CD14-positive monocyte (primary cell): ENCODE data around the gene ITIH3. TPM values are rescaled to one million over a fixed set of nuclear protein-coding genes. Genes with fewer than 3 reads are reported as not detected.

Experiments used
- DNase-seq, 3 donors: peaks; one replicate each; pipeline ENCODE4 v3.0.0-alpha.2; 2011 to 2022
- H2AFZ ChIP-seq: 2 replicates; pipeline ENCODE4 v1.6.0; 2012; ENCODE audit warnings: mild to moderate bottlenecking, low read depth, low read length, inconsistent platforms; ENCODE audit not compliant: insufficient read depth, poor library complexity, severe bottlenecking
- H3K27ac ChIP-seq, 2 donors: 1 replicate in 1 of 2; 2 replicates in 1 of 2; pipeline ENCODE4 v1.5.1; 2012 to 2013; ENCODE audit warnings: low read length in 2 of 2, control low read depth in 1 of 2, inconsistent platforms in 1 of 2, low read depth in 1 of 2, mild to moderate bottlenecking in 1 of 2
- H3K27me3 ChIP-seq, 2 donors: one replicate each; pipeline versions ENCODE4 v1.6.0 to v1.6.1; 2011 to 2013; ENCODE audit warnings: low read length in 2 of 2; ENCODE audit not compliant: control insufficient read depth in 2 of 2, insufficient read depth in 2 of 2
- H3K36me3 ChIP-seq, 2 donors: replicated peaks in 1 of 2; 1 replicate in 1 of 2; 2 replicates in 1 of 2; pipeline versions ENCODE4 v1.5.1 to v1.6.1; 2012 to 2013; ENCODE audit warnings: low read length in 2 of 2, control low read depth in 1 of 2, inconsistent platforms in 1 of 2, mild to moderate bottlenecking in 1 of 2; ENCODE audit not compliant: insufficient read depth in 2 of 2, control insufficient read depth in 1 of 2
- H3K4me1 ChIP-seq, 2 donors: 1 replicate in 1 of 2; 2 replicates in 1 of 2; pipeline versions ENCODE4 v1.5.1 to v1.6.1; 2012 to 2013; ENCODE audit warnings: low read length in 2 of 2, control low read depth in 1 of 2, inconsistent platforms in 1 of 2, mild to moderate bottlenecking in 1 of 2, moderate library complexity in 1 of 2; ENCODE audit not compliant: insufficient read depth in 2 of 2, control insufficient read depth in 1 of 2
- H3K4me2 ChIP-seq: replicated peaks from 2 replicates; pipeline ENCODE3; 2012; ENCODE audit warnings: low read length, moderate library complexity, mild to moderate bottlenecking; ENCODE audit not compliant: poor library complexity, severe bottlenecking; ENCODE audit errors: extremely low read depth
- H3K4me3 ChIP-seq, 3 experiments: fragments of 200-600 bp in 1 of 3; sonication (generic) in 1 of 3; replicated peaks in 1 of 3; 1 replicate in 2 of 3; 2 replicates in 1 of 3; pipeline ENCODE4 v1.5.1; 2011 to 2013; ENCODE audit warnings: low read length in 3 of 3, mild to moderate bottlenecking in 3 of 3, control low read depth in 2 of 3, low read depth in 2 of 3, inconsistent platforms in 1 of 3, moderate library complexity in 1 of 3
- H3K79me2 ChIP-seq: 2 replicates; pipeline ENCODE4 v1.6.0; 2012; ENCODE audit warnings: mild to moderate bottlenecking, control low read depth, inconsistent platforms, low read length, moderate library complexity; ENCODE audit not compliant: insufficient read depth
- H3K9ac ChIP-seq: 2 replicates; pipeline ENCODE4 v1.6.0; 2017; ENCODE audit warnings: low read length, mild to moderate bottlenecking; ENCODE audit not compliant: insufficient read depth, poor library complexity, severe bottlenecking
- H3K9me3 ChIP-seq, 2 donors: replicated peaks in 1 of 2; 1 replicate in 1 of 2; 2 replicates in 1 of 2; pipeline versions ENCODE4 v1.5.1 to v1.6.1; 2012 to 2013; ENCODE audit warnings: low read length in 2 of 2, control low read depth in 1 of 2; ENCODE audit not compliant: control insufficient read depth in 1 of 2, insufficient read depth in 1 of 2
- H4K20me1 ChIP-seq: 2 replicates; pipeline ENCODE4 v1.6.0; 2012; ENCODE audit warnings: mild to moderate bottlenecking, low read length, control low read depth, moderate library complexity; ENCODE audit not compliant: insufficient read depth
- H3K27ac Mint-ChIP-seq, 7 donors: one replicate each; pipeline ENCODE4 v1.8.0; 2020; ENCODE audit warnings: mild to moderate bottlenecking in 7 of 7, mixed read lengths in 7 of 7, moderate library complexity in 6 of 7, inconsistent platforms in 2 of 7
- H3K27me3 Mint-ChIP-seq, 3 donors: one replicate each; pipeline ENCODE4 v1.8.0; 2021 to 2022; ENCODE audit warnings: low read depth in 3 of 3, mild to moderate bottlenecking in 3 of 3, mixed read lengths in 3 of 3, moderate library complexity in 3 of 3, inconsistent platforms in 1 of 3
- H3K36me3 Mint-ChIP-seq, 2 donors: one replicate each; pipeline ENCODE4 v1.8.0; 2020; ENCODE audit warnings: mixed read lengths in 2 of 2, inconsistent platforms in 1 of 2, mild to moderate bottlenecking in 1 of 2
- H3K4me1 Mint-ChIP-seq: one replicate; pipeline ENCODE4 v1.8.0; 2020; ENCODE audit warnings: mild to moderate bottlenecking, mixed read lengths
- H3K4me3 Mint-ChIP-seq, 2 donors: one replicate each; pipeline ENCODE4 v1.8.0; 2020; ENCODE audit warnings: mild to moderate bottlenecking in 2 of 2, mixed read lengths in 2 of 2, moderate library complexity in 1 of 2
- H3K9me3 Mint-ChIP-seq, 7 donors: one replicate each; pipeline ENCODE4 v1.8.0; 2020 to 2022; ENCODE audit warnings: mixed read lengths in 7 of 7, mild to moderate bottlenecking in 6 of 7, moderate library complexity in 6 of 7, inconsistent platforms in 2 of 7
- CTCF ChIP-seq: fragments of 200-600 bp; IDR thresholded peaks from one replicate; pipeline ENCODE4 v1.8.0; 2022; ENCODE audit warnings: antibody characterized with exemption, mild to moderate bottlenecking
- WGBS: methylation state at CpG from one replicate; pipeline ENCODE4 v1.1.5; 2013; ENCODE audit warnings: missing lambda C conversion rate; ENCODE audit not compliant: insufficient coverage; 5-methylcytosine and 5-hydroxymethylcytosine counted together
- intact Hi-C, 2 donors: fragments of 100-400 bp; cut with micrococcal nuclease; formaldehyde crosslinking; loops; one replicate each; pipeline versions ENCODE4 v1.15.0 to v1.15.1; 2023
- polyA plus RNA-seq, 3 donors: library from polyadenylated mRNA; depleted of rRNA in 1 of 3; unstranded in 2 of 3; stranded (reverse) in 1 of 3; fragments of 300-500 nt in 2 of 3; fragments of >200 nt in 1 of 3; fragmentation: Illumina TruSeq in 2 of 3; gene quantifications; 1 replicate in 2 of 3; 2 replicates in 1 of 3; pipeline ENCODE4 v1.2.3, GENCODE V29; 2012 to 2021

Gene ITIH3
- polyA plus RNA-seq, 3 donors, result 0.07 TPM; not detected in 2

DNA sequence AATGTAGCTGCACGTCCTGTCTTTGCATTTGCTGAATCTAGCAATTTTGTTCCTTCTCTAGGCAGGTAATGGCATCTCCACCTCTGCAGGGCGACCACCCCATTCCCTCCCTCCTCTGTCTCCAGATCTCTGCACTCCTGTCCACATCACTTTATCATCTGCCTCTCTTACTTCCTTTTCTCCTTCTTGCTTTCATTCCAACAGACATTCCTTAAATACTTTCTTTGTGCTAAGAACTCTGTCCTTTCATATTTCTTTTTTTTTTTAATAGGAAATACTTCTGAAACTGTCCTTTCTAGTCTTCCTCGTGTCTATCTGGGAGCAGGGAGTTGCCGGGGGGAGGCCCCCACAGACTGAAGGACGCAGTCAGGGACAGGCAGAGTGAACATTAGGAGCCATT is 7.2 kb downstream of the ITIH3 start:
- intact Hi-C loops, result loop anchor here in 1 of 2 donors (5.0 kb wide), 1 partner anchor 60 kb away; no protein-coding TSS in a partner anchor
- Mint-ChIP-seq H3K36me3 (no peaks in the 10 kb centered on the region), H3K27ac (no peak overlapping the region), H3K4me3 (no peak overlapping the region), H3K4me1 (no peaks in the 10 kb centered on the region), H3K9me3 (no peaks in the 10 kb centered on the region), H3K27me3 (peaks cover 1 to 3% (median 3%) of the 10 kb centered on the region in 3 donors)
- Histone ChIP-seq H3K4me1 (no peaks in the 10 kb centered on the region), H3K9ac (no peak overlapping the region), H3K27me3 (no peaks in the 10 kb centered on the region), H4K20me1 (no peaks in the 10 kb centered on the region), H3K4me2 (no peak overlapping the region), H3K36me3 (no peaks in the 10 kb centered on the region), H3K79me2 (no peaks in the 10 kb centered on the region), H3K9me3 (no peaks in the 10 kb centered on the region), H3K27ac (no peak overlapping the region), H2AFZ (no peak overlapping the region), H3K4me3 (no peak overlapping the region)
- DNase-seq, result no peak
- no peak for TF ChIP-seq CTCF
- 84% methylated on average over 5 of the region's 5 CpGs for WGBS

DNA sequence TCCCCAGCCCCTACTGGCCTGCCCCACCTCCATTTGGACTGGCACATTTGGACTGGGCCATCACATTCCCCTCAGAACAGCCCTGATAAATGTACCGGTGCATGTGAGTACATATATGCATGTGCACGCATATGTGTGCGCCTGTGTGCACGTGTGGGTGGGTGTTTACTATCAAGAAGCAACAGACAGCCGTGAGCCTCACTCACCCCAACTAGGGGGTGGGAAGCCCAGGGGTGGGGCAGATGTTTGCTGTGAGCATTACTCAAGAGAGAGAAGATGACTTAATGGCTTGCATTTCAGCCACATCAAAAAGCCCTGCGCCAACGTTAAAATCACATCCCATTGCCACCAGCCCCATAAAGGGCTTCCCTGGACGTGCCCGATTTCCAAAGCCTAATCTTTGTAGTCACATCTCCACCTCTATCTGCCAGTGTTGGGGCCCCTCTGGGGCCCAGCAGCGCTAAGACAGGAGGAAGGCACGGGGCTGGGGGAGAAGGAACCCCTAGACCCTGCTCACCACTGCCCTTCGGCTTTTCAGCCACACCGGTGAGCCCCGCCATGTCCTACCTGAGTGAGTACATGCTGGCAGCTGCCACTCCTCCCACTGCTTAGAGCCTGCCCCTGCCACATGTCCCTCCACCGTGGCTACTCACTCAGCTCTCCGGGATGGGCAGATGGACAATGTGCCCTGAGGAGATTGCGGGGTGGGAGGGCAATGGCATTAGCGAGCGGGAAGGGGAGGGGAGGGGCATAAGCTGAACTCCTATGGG is 10.9 kb downstream of the ITIH3 start:
- Histone ChIP-seq H3K27ac (no peak overlapping the region), H3K4me3 (no peak overlapping the region), H3K79me2 (no peaks in the 10 kb centered on the region), H3K36me3 (no peaks in the 10 kb centered on the region), H4K20me1 (no peaks in the 10 kb centered on the region), H3K9me3 (no peaks in the 10 kb centered on the region), H3K9ac (no peak overlapping the region), H3K27me3 (no peaks in the 10 kb centered on the region), H3K4me1 (no peaks in the 10 kb centered on the region), H3K4me2 (no peak overlapping the region), H2AFZ (no peak overlapping the region)
- no peaks in the 10 kb centered on the region for H3K36me3 Mint-ChIP-seq
- no peak for TF ChIP-seq CTCF
- H3K27ac Mint-ChIP-seq, result no peak overlapping the region
- intact Hi-C loops, result no loop called here
- no peaks in the 10 kb centered on the region for H3K9me3 Mint-ChIP-seq
- peaks cover 5% of the 10 kb centered on the region for H3K4me1 Mint-ChIP-seq
- WGBS, result 96% methylated on average over 4 of the region's 19 CpGs
- no peak overlapping the region for H3K4me3 Mint-ChIP-seq
- no peak for DNase-seq
- H3K27me3 Mint-ChIP-seq, result peaks cover 0 to 3% (median 3%) of the 10 kb centered on the region in 3 donors
